Mucosa of gallbladder (tissue), 1 donor: ENCODE data around the gene MYDGF. TPM values are rescaled to one million over a fixed set of nuclear protein-coding genes. Genes with fewer than 3 reads are reported as not detected.
A peak's percentile ranks its signal among the peaks of the same experiment; 100 is the strongest.
"Not testable (repeated sequence)": the region's sequence is repeated elsewhere in the genome, so short reads cannot be mapped to it uniquely, and the experiment has no call there.

ENCODE experiments used
- DNase-seq: peaks from one replicate; pipeline ENCODE4 v3.0.0-alpha.2; 2020; ENCODE audit warnings: low spot score
- total RNA-seq: library from RNA; stranded (reverse); gene quantifications from one replicate; pipeline ENCODE4 v1.2.1, GENCODE V29; 2021
- donor health status: DM: no; HTN: no; CAD: no.

The MYDGF gene
- 77.4 TPM for total RNA-seq

DNA sequence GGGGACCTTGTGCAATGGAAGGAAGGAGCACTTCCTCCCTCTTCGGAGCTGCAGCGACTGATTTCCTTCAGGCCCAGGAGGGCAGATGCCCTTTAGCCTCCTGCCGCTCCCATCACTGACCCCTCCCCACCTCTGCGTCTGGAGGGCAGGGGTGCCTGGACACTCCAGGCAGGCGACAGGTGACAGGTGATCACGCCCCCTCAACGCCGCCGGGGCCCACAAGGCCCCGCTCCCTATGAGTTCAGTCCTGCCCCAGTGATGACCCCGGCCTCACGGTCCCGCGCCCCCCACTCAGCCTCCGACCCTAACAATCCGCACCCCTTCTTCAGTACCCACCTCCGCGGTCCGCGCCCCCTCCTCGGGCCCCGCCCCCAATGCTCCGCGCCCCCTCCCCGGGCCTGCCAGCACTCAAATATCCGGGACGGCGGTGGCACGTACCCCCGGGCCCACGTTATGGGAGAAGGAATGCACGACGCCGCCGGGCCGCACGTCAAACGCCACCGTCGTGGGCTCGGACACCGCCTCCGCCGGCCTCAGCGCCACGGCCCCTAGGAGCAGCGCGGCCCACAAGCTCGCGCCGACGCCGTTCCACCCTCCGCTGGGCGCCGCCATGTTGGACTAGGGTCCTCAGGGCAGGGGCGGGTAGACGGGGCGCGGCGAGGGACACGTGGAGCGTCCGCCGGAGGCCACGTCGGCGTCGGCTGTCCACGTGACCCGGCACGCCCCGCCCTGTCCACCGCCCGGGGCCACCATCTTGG is at the start of gene MYDGF:
TSS of gene MYDGF (minus strand) at position 620 of the 758 bp plus-strand sequence. CDS start at position 612, 8 bp downstream.
- peak; percentile 91 for DNase-seq

DNA sequence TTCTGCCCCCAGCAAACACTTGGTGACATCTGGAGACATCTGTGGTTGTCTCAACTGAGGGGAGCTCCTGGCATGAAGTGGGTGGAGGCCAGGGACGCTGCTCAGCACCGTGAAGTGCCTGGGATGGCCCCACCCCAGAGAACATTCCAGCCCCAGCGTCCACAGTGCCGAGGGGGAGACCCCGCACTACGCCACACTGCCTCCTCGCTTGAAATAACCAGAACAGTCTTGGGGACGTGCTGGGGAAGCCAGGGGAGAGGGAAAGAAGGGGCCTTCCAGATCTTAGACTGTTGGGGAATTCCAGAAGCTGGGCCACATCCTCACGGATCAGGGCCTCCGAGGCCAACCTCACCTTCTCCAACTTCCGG is 49.3 kb upstream of the MYDGF start:
- DNase-seq, result no peak

- DNase-seq, result no peak
Measured at GRCh38 chr19:4717966-4718701, 48.0 kb upstream of the MYDGF start.

DNA sequence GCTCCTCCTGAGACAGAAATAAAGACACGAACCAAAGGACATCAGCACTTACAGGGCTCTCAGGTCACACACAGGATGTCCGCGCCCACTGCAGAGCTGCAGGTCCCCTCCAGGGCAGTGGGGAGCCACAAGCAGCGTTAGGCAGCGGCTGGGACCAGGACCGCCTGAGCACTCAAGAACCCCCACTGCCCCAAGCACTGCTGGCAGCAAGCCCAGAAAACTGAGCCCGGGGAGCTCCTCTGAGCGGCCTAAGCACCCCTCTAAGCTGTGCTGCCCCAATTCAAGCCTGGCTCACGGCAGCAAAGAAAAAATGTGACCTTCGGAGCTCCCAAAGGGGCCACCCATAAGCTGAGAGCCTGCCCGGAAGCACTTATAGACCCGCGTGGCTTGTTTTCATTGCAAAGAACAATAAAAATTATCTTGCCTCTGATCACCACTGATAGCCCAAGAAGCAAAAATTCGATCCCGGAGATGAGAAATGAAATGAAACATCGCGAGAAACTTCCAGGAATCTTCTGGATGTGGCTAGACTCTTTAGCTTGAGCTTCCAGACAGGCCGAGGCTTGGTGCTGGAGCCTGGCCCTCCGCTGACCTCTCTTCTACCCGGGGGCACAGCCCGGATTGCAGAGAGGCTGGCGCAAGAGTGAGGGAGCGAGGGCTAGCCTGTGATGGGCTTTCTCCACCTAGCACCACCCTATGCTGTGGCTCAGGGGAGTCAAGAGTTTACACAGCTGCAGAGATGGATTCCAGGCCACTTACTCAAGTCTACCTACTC is 47.2 kb upstream of the MYDGF start:
- DNase-seq, result no peak

DNA sequence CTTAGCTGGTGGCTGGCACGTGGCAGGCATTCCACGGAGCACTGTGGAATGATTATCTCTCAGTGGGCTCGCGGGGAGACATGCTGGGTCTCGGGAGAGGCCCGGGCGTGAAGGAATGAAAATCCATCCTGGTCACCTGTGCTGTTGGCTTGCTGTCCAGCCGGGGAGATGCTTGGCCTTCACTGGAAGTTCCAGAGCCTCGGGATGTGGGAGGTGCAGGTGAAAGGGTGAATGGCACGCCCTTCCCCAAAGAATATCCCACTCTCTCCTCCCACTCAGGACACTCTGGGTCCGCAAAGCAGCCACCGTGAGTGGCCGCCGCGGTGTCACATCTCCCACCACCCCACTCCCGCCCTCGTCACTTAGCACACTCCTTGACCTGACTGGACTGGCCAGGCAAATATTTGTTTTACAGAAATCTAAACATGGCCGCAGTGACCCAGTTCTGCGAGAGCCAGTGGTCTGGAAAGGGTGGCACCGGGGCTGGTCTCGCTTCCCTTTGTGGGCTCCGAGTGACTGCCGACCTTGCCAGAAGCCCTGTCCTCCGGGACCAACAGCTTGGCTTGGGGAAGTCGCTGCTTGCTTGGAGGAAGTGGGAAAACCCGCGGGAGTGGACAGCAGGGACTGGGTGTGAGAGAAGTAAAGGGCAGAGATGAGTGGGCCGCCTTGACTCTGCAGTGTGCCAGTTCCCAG is 45.5 kb upstream of the MYDGF start:
- no peak for DNase-seq

DNA sequence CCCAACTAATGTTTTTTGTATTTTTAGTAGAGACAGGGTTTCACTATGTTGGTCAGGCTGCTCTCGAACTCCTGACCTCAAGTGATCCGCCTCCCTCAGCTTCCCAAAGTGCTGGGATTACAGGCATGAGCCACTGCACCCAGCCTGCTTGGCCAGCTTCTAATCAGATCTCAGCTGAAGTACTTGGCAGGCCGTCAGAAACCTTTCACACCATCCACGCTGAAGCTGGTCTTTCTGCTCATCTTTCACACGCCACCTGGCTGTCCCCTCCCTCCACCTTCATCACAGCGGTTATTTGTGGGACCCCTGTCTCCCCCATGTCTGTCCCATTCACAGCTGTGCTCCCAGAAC is 45.0 kb upstream of the MYDGF start:
- not testable (repeated sequence) for DNase-seq

GRCh38 chr19:4714016-4714415 is 43.9 kb upstream of the MYDGF start:
- DNase-seq, result no peak

DNA sequence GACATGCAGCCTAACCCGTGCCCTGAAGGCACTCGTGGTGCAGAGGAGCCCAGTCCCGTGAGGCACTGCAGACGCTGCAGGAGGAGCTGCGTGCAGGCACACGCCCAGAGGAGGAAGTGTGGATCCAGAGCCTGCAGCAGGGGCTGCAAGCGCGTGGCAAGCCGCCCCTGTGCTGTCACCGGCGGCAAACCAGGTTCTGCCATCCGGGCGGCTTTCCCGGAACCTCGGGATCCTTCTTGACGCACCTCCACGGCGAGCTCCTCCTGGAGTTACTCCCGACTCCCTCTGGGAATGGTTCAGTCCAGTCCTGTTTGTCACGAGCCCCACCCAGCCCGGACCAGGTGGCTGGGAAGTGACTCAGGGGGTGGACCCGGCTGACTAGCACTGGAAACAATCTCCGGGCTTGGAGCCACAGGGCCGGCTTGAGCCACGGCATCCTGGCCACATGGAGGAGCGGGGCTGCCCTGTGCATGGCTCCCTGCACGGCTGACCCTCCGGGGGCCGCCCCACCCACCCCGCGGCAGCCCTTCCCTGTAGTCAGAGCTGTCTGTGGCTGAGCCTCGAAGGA is 43.3 kb upstream of the MYDGF start:
- peak; percentile 92 for DNase-seq

- no peak for DNase-seq
Measured at GRCh38 chr19:4712771-4713170, 42.6 kb upstream of the MYDGF start.

GRCh38 chr19:4711211-4711610 is 41.1 kb upstream of the MYDGF start:
- no peak for DNase-seq

DNA sequence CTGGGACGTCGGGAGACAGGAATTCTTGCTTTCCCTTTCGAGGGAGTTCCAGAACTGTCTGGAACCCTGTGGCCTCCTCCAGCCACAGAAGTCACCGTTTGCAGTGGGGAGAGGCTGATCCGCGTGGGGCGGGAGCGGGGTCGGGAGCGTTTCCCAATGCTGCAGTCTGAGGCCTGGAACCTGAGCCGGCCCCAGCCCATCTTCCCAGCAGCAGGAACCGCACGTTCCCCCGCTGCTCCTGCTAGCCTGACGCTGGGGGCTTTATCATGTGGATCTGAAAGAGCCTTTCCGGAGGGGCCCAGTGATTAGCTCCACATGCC is 40.1 kb upstream of the MYDGF start:
- no peak for DNase-seq

DNA sequence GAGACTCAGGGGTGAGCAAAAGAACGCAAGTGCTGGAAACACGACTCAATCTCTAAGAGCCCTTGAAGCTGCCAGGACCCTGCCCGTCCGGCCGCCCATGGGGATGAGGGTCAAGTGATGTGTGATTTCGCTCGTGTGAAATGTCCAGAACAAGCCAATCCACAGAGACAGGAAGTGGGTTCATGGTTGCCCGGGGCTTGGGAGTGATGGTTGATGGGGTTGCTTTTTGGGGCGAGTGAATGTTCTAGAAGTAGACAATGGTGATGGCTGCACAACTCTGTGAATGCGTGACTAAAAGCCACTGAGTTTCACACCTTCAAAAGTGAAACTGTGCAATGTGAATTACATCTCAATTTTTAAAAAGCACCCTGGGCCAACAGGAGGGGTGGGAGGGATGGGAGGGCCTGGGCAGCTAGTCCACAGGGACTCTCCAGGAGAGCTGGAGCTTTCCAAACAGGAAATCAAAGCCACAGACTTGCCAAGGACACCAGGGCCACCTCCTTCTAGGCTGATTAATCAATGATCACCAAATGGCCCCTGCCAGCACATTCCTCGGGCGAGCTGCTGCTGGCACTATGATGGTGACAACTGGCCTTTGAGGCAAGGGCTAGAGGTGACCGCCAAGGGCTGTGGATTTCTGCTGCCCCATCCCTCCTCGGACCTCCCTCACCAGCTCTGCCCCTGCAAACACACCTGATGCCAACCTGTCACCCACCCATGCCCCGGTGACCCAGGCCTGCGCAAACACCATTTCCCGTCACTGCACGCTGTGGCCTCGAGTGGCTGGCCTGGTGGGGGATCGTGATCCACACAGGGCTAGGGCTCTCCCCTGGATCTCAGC is 39.5 kb upstream of the MYDGF start:
- peak; percentile 79 for DNase-seq

DNA sequence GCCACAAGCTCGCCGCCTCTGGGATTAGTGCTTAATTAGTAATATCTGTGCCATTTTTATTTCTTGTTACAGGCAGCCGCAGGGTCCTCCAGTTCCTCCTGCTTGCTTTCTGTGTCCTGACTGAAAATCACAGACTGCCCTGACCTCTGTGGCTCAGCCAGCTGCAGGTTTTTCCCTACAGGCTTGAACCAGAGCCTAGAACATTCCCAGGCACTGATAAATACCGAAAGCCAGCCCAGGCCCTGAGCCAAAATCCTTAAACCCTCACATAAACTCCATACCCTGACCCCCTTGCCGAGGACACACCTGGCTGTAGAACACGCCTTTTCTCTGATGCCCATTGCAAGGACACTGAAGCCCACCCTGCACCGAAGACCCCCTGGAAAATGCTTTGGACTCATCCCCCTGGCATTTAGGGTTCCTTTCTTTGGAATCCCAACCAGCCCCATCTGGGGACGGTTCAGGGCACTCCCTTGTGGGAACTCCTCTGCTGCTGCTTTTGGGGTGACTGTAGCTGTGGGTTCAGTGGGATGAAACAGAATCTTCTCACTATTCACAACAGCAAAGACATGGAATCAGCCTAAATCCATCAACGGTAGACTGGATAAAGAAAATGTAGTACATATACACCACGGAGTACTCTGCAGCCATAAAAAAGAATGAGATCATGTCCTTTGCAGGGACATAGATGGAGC is 38.0 kb upstream of the MYDGF start:
- DNase-seq, result no peak

DNA sequence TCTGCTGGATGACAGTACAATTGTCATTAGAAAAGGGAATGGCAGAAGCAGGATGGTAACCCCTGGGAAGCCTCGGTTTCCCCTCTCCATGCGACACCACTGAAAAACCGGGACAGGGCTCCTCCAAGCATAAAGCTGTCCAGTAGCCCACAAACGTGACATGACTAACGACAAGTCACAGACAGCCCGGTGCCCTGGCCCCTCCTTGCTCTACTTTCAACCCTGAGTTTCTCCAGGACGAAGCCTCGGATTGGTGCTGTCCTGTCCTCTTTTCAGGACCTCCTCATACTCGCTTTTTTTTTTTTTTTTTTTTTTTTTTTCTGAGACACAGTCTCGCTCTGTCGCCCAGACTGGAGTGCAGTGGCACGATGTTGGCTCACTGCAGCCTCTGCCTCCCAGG is 37.2 kb upstream of the MYDGF start:
- no peak for DNase-seq

- DNase-seq, result no peak
Measured at GRCh38 chr19:4705413-4706131, 35.4 kb upstream of the MYDGF start.

- DNase-seq, result no peak
Measured at GRCh38 chr19:4704317-4704673, 34.2 kb upstream of the MYDGF start.

DNA sequence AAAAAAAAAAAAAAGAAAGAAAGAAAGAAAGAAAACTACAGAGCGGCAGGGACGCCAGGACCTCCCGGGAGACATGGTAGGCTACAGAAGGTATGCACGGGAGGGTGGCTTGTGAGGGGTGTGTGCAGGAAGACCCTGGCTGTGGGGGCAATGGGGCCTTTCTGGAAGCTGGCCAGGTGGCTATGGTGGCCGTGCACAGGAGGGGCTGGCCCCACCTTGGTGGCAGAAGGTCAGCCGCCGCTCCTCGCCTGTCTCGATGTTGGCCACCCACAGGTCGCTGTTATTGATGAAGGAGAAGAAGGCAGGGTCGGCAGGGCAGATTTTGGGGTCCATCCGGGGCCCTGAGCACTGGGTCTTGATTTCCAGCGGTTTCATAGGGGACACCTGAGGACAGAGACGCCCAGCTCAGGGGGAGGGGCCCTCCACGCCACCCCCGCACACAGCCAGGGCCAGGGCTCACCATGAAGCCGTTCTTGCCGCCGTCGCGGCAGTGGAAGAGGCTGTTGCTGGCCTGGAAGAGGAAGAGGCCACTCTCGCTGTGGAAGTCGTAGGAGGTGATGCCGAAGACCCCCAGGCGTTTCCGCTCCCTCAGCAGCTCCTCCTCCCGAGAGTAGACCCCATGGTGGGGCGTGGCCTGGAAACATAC is 33.7 kb upstream of the MYDGF start:
- no peak for DNase-seq

- DNase-seq, result no peak
Measured at GRCh38 chr19:4702764-4703163, 32.6 kb upstream of the MYDGF start.

- DNase-seq, result no peak
Measured at GRCh38 chr19:4701557-4701956, 31.4 kb upstream of the MYDGF start.

- no peak for DNase-seq
Measured at GRCh38 chr19:4700693-4700970, 30.5 kb upstream of the MYDGF start.
